ENCODE measurements around the gene NUP58. TPM values are rescaled to one million over a fixed set of nuclear protein-coding genes. Genes with fewer than 3 reads are reported as not detected.

The NUP58 gene
- total RNA-seq, 1 donor from 2014 or later, result 48.4 TPM

GRCh38 chr13:25378528-25378927, 77.1 kb downstream of the NUP58 start:
- H3K9me3 Mint-ChIP-seq, result no peaks in the 10 kb centered on the region
- DNase-seq (no peak), ATAC-seq (ENCODE audit: low read depth) (no peak)
- peaks cover 3% of the 10 kb centered on the region for H3K4me1 Mint-ChIP-seq
- H3K36me3 Mint-ChIP-seq (ENCODE audit: low read depth), result no peaks in the 10 kb centered on the region
- TF ChIP-seq CTCF (IDR thresholded peaks at IDR 0.05), result no peak
- H3K27ac Mint-ChIP-seq, result no peak overlapping the region
- H3K4me3 Mint-ChIP-seq, result no peak overlapping the region
- H3K27me3 Mint-ChIP-seq, result peaks cover 30% of the 10 kb centered on the region
- intact Hi-C loops (cut with micrococcal nuclease), result no loop called here
- ChIA-PET CTCF (no interaction called here), POLR2A (no interaction called here)

GRCh38 chr13:25379011-25379410, 77.6 kb downstream of the NUP58 start:
- ChIA-PET CTCF (no interaction called here), POLR2A (no interaction called here)
- no peak overlapping the region for H3K4me3 Mint-ChIP-seq
- intact Hi-C loops (cut with micrococcal nuclease), result no loop called here
- ATAC-seq (ENCODE audit: low read depth) (no peak), DNase-seq (no peak)
- no peaks in the 10 kb centered on the region for H3K36me3 Mint-ChIP-seq (ENCODE audit: low read depth)
- H3K4me1 Mint-ChIP-seq, result peaks cover 3% of the 10 kb centered on the region
- TF ChIP-seq CTCF (IDR thresholded peaks at IDR 0.05), result no peak
- H3K27ac Mint-ChIP-seq, result no peak overlapping the region
- H3K27me3 Mint-ChIP-seq, result peaks cover 29% of the 10 kb centered on the region
- no peaks in the 10 kb centered on the region for H3K9me3 Mint-ChIP-seq

- CTCF ChIA-PET, result no interaction called here
- ATAC-seq (ENCODE audit: low read depth), result no peak
- Mint-ChIP-seq H3K27ac (no peak overlapping the region), H3K27me3 (peaks cover 26% of the 10 kb centered on the region), H3K36me3 (ENCODE audit: low read depth) (no peaks in the 10 kb centered on the region), H3K4me1 (peaks cover 3% of the 10 kb centered on the region), H3K4me3 (no peak overlapping the region), H3K9me3 (no peaks in the 10 kb centered on the region)
- intact Hi-C loops (cut with micrococcal nuclease), result no loop called here
- POLR2A ChIA-PET, result no interaction called here
- no peak for TF ChIP-seq CTCF (IDR thresholded peaks at IDR 0.05)
- no peak for DNase-seq
Measured at GRCh38 chr13:25380082-25380481, 78.7 kb downstream of the NUP58 start.

- intact Hi-C loops (cut with micrococcal nuclease), result no loop called here
- peaks cover 20% of the 10 kb centered on the region for H3K27me3 Mint-ChIP-seq
- TF ChIP-seq CTCF (IDR thresholded peaks at IDR 0.05), result no peak
- no peaks in the 10 kb centered on the region for H3K9me3 Mint-ChIP-seq
- ChIA-PET CTCF (no interaction called here), POLR2A (no interaction called here)
- ATAC-seq (ENCODE audit: low read depth) (no peak), DNase-seq (no peak)
- H3K4me1 Mint-ChIP-seq, result no peaks in the 10 kb centered on the region
- H3K27ac Mint-ChIP-seq, result no peak overlapping the region
- no peak overlapping the region for H3K4me3 Mint-ChIP-seq
- no peaks in the 10 kb centered on the region for H3K36me3 Mint-ChIP-seq (ENCODE audit: low read depth)
Measured at GRCh38 chr13:25380741-25381324, 79.4 kb downstream of the NUP58 start.

GRCh38 chr13:25384758-25385410, 83.5 kb downstream of the NUP58 start:
- POLR2A ChIA-PET, result no interaction called here
- no peak for DNase-seq
- intact Hi-C loops (cut with micrococcal nuclease), result no loop called here

More at GRCh38 chr13:25384758-25385410, 83.5 kb downstream of the NUP58 start:
- Mint-ChIP-seq H3K27ac (no peak overlapping the region), H3K36me3 (ENCODE audit: low read depth) (no peaks in the 10 kb centered on the region), H3K4me3 (no peak overlapping the region), H3K27me3 (peaks cover 27% of the 10 kb centered on the region), H3K9me3 (no peaks in the 10 kb centered on the region), H3K4me1 (no peaks in the 10 kb centered on the region)
- CTCF ChIA-PET, result interaction anchor here (1.2 kb wide), 1 partner anchor 10 kb away, joined by 3 read pairs; no protein-coding TSS in a partner anchor
- ATAC-seq (ENCODE audit: low read depth), result no peak
- TF ChIP-seq CTCF (IDR thresholded peaks at IDR 0.05), result no peak

All from activated B cell treated with CpG ODN at 0.5 μM for 24 hours (primary cell).